Measurements from ENCODE around the gene TTC16.

The TTC16 gene

GRCh38 chr9:127682351-127683136, 33.3 kb upstream of the TTC16 start:
- no peak for FAIRE-seq

DNA sequence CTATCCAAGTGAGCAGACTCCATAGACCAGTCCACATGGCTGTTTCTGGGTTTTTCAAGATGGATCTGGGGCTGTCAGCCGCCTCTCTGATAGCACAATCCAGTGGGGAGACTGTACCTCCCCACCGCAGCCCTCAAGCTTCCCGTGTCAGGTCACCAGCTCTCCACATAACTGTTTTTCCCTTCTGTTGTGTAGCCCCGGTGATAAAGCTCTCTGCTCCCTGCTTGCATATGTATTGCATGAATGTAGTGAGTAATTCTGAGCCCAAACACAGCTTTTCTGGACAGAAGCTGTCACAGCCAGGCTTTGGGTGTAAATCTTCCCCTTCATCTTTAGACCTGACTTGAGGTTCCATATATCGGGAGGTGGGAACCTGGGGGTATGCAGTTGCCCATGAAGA, 32.2 kb upstream of the TTC16 start:
- DNase-seq (ENCODE audit: insufficient read length, low spot score) (no peak), FAIRE-seq (no peak)
- TF ChIP-seq POU2F2 (IDR thresholded peaks at IDR 0.05; ENCODE audit: low read depth, low read length) (no peak), PAX5 (IDR thresholded peaks at IDR 0.05; ENCODE audit: insufficient read depth, low read length, severe bottlenecking) (no peak), POLR2AphosphoS5 (IDR thresholded peaks at IDR 0.05; ENCODE audit: low read depth, low read length) (no peak)

More at GRCh38 chr9:127682351-127683136, 33.3 kb upstream of the TTC16 start:
- no peak for DNase-seq (ENCODE audit: insufficient read length, low spot score)
- TF ChIP-seq POU2F2 (IDR thresholded peaks at IDR 0.05; ENCODE audit: low read depth, low read length) (no peak), POLR2AphosphoS5 (IDR thresholded peaks at IDR 0.05; ENCODE audit: low read depth, low read length) (no peak), PAX5 (IDR thresholded peaks at IDR 0.05; ENCODE audit: insufficient read depth, low read length, severe bottlenecking) (no peak), SPI1 (IDR thresholded peaks at IDR 0.05; ENCODE audit: low read depth, low read length) (no peak), POLR2A (IDR thresholded peaks at IDR 0.05; ENCODE audit: low read depth, low read length) (no peak), TAF1 (IDR thresholded peaks at IDR 0.05; ENCODE audit: low read depth, low read length) (no peak)

GRCh38 chr9:127684576-127684975, 31.3 kb upstream of the TTC16 start:
- no peak for FAIRE-seq
- no peak for DNase-seq (ENCODE audit: insufficient read length, low spot score)
- no peak for TF ChIP-seq SPI1 (IDR thresholded peaks at IDR 0.05; ENCODE audit: low read depth, low read length)
- no peak for TF ChIP-seq TAF1 (IDR thresholded peaks at IDR 0.05; ENCODE audit: low read depth, low read length)
- TF ChIP-seq POLR2A (IDR thresholded peaks at IDR 0.05; ENCODE audit: low read depth, low read length): no peak
- TF ChIP-seq POU2F2 (IDR thresholded peaks at IDR 0.05; ENCODE audit: low read depth, low read length): no peak
- TF ChIP-seq PAX5 (IDR thresholded peaks at IDR 0.05; ENCODE audit: insufficient read depth, low read length, severe bottlenecking): no peak
- TF ChIP-seq POLR2AphosphoS5 (IDR thresholded peaks at IDR 0.05; ENCODE audit: low read depth, low read length): no peak

DNA sequence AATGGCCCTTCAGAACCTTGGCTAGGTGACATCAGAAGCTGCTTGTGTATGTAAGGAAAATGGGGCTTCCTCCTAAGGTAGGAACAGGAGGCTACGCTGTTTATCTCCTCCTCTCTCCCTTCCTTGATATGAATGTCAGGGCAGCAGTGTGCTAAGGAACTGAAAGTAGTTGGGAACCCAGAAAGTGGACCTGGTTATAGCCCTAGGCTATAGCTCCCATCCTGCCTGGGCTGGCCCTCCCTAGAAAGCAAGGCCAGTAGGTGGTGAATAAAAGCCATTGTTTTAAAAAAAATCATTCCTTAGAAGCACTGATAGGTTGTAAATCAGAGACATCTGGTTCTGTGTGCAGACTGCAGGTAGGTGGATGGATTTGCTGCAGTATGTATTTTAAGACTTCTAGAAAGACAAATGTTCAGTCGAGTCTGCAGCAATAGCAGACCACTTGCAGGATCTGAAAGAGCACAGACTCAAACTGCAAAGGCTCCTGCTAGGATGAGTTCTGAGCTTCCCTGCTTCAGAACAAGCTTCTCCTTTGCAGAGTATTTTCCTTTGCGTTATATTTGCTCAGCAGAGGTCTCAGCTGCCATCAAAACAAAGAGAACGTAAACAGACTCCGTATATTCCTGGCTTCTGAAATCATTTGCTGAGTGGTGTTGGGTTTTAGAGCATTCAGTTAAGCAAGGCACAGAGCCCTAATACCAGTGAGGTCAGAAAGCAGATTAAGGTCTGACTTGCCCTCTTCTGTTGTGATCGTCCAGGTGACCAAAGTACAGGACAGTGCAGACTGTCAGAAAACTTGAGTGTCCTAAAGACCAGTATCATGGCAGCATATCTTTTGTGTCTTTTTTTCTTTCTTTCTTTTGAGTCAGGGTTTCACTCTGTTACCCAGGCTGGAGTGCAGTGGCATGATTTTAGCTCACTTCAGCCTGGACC, 29.2 kb upstream of the TTC16 start:
- FAIRE-seq (no peak), DNase-seq (ENCODE audit: insufficient read length, low spot score) (no peak)
- TF ChIP-seq POLR2AphosphoS5 (IDR thresholded peaks at IDR 0.05; ENCODE audit: low read depth, low read length) (no peak), SPI1 (IDR thresholded peaks at IDR 0.05; ENCODE audit: low read depth, low read length) (no peak), POU2F2 (IDR thresholded peaks at IDR 0.05; ENCODE audit: low read depth, low read length) (no peak), PAX5 (IDR thresholded peaks at IDR 0.05; ENCODE audit: insufficient read depth, low read length, severe bottlenecking) (no peak), TAF1 (IDR thresholded peaks at IDR 0.05; ENCODE audit: low read depth, low read length) (no peak), POLR2A (IDR thresholded peaks at IDR 0.05; ENCODE audit: low read depth, low read length) (no peak)

DNA sequence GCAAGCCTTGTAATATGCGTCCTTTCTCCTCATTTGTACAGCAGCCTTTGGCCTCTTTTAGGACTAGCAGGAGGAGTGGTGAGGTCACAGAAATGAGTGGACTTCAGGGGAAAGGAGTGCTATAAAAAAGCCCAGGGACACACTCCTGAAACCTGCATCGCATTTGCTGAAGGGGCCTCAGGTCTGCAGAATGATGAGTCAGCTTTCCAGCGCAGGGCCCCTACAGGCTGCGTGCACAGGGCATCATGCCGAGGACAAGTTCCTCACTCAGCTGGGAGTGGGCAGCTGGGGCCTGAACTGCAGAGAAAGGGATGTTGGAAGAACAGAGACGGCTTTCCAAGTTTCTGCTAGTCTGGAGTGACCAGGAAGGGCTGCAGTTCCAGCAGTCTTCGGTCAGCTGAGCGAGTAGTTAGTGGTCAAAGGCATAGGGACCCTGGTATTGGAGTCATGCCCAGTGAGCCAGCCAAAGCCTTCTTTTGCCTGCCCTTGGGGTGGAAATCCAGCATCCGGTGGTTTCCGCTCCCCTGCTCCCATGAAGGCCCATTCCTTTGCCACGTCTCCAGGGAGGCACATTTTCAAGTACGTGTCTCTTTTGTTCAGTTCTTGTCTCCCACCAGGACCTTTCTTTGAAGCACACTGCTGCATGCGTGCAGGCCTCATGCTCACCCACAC, 26.4 kb upstream of the TTC16 start:
- no peak for FAIRE-seq
- no peak for DNase-seq (ENCODE audit: insufficient read length, low spot score)
- TF ChIP-seq POLR2AphosphoS5 (IDR thresholded peaks at IDR 0.05; ENCODE audit: low read depth, low read length) (no peak), SPI1 (IDR thresholded peaks at IDR 0.05; ENCODE audit: low read depth, low read length) (no peak), POLR2A (IDR thresholded peaks at IDR 0.05; ENCODE audit: low read depth, low read length) (no peak)

DNA sequence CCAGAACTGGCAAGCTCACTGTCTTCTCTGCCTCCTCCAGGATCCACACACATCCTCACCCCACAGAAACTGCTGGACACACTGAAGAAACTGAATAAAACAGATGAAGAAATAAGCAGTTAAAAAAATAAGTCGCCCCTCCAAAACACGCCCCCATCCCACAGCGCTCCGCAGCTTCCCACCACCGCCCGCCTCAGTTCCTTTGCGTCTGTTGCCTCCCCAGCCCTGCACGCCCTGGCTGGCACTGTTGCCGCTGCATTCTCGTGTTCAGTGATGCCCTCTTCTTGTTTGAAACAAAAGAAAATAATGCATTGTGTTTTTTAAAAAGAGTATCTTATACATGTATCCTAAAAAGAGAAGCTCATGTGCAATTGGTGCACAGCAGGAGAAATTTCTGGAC, 25.1 kb upstream of the TTC16 start:
- TF ChIP-seq TAF1 (IDR thresholded peaks at IDR 0.05; ENCODE audit: low read depth, low read length) (no peak), POLR2AphosphoS5 (IDR thresholded peaks at IDR 0.05; ENCODE audit: low read depth, low read length) (no peak), POLR2A (IDR thresholded peaks at IDR 0.05; ENCODE audit: low read depth, low read length) (no peak), PAX5 (IDR thresholded peaks at IDR 0.05; ENCODE audit: insufficient read depth, low read length, severe bottlenecking) (no peak), POU2F2 (IDR thresholded peaks at IDR 0.05; ENCODE audit: low read depth, low read length) (no peak), SPI1 (IDR thresholded peaks at IDR 0.05; ENCODE audit: low read depth, low read length) (no peak)
- no peak for FAIRE-seq
- DNase-seq (ENCODE audit: insufficient read length, low spot score): no peak

- DNase-seq (ENCODE audit: insufficient read length, low spot score) (no peak), FAIRE-seq (no peak)
- TF ChIP-seq SPI1 (IDR thresholded peaks at IDR 0.05; ENCODE audit: low read depth, low read length) (no peak), TAF1 (IDR thresholded peaks at IDR 0.05; ENCODE audit: low read depth, low read length) (no peak), POLR2A (IDR thresholded peaks at IDR 0.05; ENCODE audit: low read depth, low read length) (no peak), PAX5 (IDR thresholded peaks at IDR 0.05; ENCODE audit: insufficient read depth, low read length, severe bottlenecking) (no peak), POU2F2 (IDR thresholded peaks at IDR 0.05; ENCODE audit: low read depth, low read length) (no peak), POLR2AphosphoS5 (IDR thresholded peaks at IDR 0.05; ENCODE audit: low read depth, low read length) (no peak)
Measured at GRCh38 chr9:127692071-127692470, 23.8 kb upstream of the TTC16 start.

GRCh38 chr9:127693143-127693542, 22.7 kb upstream of the TTC16 start:
- FAIRE-seq (no peak), DNase-seq (ENCODE audit: insufficient read length, low spot score) (no peak)
- TF ChIP-seq TAF1 (IDR thresholded peaks at IDR 0.05; ENCODE audit: low read depth, low read length) (no peak), POLR2A (IDR thresholded peaks at IDR 0.05; ENCODE audit: low read depth, low read length) (no peak), POU2F2 (IDR thresholded peaks at IDR 0.05; ENCODE audit: low read depth, low read length) (no peak), POLR2AphosphoS5 (IDR thresholded peaks at IDR 0.05; ENCODE audit: low read depth, low read length) (no peak), SPI1 (IDR thresholded peaks at IDR 0.05; ENCODE audit: low read depth, low read length) (no peak)

GRCh38 chr9:127693697-127694096, 22.2 kb upstream of the TTC16 start:
- DNase-seq (ENCODE audit: insufficient read length, low spot score) (no peak), FAIRE-seq (no peak)
- TF ChIP-seq TAF1 (IDR thresholded peaks at IDR 0.05; ENCODE audit: low read depth, low read length): no peak
- TF ChIP-seq SPI1 (IDR thresholded peaks at IDR 0.05; ENCODE audit: low read depth, low read length): no peak
- TF ChIP-seq POLR2AphosphoS5 (IDR thresholded peaks at IDR 0.05; ENCODE audit: low read depth, low read length): no peak
- TF ChIP-seq POLR2A (IDR thresholded peaks at IDR 0.05; ENCODE audit: low read depth, low read length): no peak
- TF ChIP-seq PAX5 (IDR thresholded peaks at IDR 0.05; ENCODE audit: insufficient read depth, low read length, severe bottlenecking): no peak
- TF ChIP-seq POU2F2 (IDR thresholded peaks at IDR 0.05; ENCODE audit: low read depth, low read length): no peak

Measured in GM12891 (cell line).